GM12874 (cell line): ENCODE data around the gene TSPAN2.

Experiments used
- TF ChIP-seq, protein P1 (sequence below): IDR thresholded peaks from 2 replicates; pipeline ENCODE4 v1.5.1; 2011; ENCODE audit warnings: low read depth, mild to moderate bottlenecking, control low read depth, low read length, moderate library complexity; ENCODE audit not compliant: insufficient read depth

TSPAN2 gene

DNA sequence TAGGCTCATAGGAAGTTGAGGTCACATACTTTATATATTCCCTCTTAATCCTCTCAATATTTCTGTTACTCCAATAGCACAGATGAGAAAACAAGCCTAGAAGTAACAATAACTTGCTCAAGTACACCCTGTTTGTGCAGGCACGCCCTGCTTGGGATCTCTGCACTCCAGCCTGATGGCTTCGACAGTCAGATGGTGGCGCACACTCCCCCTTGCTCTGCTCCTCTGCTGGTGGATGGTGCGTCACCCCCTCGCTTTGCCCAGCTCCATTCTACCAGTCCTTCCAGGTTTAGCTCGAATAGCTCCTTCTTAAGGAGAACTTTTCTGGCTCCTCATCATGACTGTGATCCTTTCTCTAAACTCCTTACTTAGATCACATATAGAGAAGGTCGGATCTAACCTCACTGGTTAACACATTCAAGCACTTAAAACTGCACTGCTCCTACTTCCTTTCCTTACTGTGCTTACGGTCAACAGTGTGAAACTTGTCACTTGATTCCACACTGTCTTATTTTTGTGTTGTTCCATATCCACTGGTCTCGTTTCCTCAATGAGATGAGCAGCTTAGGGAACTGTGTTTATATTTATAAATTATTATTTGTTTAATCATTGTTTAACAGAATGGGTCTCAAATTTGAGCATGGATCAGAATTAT is 3.0 kb downstream of the TSPAN2 start:
- TF ChIP-seq, protein P1, sequence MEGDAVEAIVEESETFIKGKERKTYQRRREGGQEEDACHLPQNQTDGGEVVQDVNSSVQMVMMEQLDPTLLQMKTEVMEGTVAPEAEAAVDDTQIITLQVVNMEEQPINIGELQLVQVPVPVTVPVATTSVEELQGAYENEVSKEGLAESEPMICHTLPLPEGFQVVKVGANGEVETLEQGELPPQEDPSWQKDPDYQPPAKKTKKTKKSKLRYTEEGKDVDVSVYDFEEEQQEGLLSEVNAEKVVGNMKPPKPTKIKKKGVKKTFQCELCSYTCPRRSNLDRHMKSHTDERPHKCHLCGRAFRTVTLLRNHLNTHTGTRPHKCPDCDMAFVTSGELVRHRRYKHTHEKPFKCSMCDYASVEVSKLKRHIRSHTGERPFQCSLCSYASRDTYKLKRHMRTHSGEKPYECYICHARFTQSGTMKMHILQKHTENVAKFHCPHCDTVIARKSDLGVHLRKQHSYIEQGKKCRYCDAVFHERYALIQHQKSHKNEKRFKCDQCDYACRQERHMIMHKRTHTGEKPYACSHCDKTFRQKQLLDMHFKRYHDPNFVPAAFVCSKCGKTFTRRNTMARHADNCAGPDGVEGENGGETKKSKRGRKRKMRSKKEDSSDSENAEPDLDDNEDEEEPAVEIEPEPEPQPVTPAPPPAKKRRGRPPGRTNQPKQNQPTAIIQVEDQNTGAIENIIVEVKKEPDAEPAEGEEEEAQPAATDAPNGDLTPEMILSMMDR: no peak

DNA sequence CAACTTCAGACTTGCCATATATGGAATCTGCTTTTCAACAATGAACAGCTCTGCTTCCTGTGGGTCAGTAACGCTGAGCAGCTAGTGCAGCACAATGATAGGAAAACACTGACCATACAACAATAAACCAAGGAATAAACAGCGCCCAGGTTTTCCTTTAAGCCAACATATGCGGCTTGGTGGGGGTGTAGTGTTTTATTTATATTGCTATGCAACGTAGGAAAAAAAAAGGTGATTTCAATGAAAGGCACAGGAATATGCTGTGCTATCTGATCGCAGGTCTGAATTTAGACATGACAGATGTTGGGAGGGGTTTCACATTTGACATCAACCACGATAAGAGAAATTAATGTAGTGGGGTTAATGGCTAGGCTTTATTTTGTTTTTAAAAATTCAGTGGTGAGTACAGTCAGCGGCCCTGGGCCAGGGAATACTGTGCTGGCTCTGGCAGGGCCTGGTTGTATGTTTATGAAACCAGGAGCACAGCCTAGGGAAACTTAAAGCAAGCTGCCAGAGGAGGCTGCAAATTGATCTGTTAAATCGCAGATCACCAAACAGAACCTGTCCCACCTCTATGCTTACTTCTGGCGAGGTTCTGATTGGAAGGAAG is 4.3 kb downstream of the TSPAN2 start:
- TF ChIP-seq, protein P1: no peak

DNA sequence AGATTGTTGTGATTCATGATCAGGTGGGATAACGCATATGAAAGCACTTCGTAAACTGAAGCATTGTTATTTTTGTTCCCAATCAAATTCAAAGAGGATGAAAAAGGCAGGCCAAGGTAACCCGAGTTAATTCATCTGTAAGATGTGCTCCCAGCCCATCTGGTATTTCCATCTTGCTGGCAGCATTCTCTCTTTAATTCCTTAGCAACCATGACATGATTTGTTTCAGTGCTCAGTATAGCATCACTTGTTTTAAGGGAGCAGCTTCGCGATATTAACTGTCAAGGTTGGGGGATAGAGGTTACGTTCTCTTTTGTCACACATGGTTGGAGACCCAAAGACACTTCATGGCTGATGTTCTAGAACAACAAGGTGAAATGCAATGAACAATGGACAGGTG is 6.4 kb downstream of the TSPAN2 start:
- TF ChIP-seq, protein P1: no peak

DNA sequence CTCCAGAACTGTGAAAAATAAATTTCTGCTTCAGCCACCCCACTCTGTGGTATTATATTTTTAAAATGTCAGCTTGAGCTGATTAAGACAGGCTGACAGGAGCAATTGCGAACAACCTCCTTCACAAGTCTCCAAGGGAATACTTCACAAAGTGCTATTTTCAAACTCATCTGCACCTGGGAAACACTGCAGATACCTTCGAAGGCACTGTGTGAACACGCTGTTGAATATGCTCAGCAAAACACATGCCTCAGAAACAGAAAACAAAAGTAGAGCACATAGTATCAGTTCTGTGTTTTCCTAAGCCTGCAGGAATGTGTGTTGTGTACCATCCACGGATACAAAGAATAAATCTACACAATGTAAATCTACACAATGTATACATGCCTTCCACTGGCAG is 10.6 kb downstream of the TSPAN2 start:
- TF ChIP-seq, protein P1: no peak

DNA sequence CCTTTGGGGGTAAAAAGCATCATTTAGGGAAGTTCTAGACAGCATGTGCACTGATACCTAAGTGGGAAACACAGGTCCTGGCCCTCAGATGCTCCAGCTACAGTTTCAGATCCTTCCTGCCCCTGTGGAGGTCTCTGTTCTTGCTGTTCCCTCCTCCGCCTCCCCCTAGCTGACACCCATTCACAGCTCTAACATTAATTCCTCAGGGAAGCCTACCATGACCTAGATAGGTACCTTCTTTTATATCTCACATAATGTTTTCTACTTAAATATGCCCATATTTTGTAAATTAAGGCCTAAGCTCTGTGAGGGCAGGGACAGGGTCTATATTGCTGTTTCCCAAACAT is 11.3 kb downstream of the TSPAN2 start:
- TF ChIP-seq, protein P1: no peak

DNA sequence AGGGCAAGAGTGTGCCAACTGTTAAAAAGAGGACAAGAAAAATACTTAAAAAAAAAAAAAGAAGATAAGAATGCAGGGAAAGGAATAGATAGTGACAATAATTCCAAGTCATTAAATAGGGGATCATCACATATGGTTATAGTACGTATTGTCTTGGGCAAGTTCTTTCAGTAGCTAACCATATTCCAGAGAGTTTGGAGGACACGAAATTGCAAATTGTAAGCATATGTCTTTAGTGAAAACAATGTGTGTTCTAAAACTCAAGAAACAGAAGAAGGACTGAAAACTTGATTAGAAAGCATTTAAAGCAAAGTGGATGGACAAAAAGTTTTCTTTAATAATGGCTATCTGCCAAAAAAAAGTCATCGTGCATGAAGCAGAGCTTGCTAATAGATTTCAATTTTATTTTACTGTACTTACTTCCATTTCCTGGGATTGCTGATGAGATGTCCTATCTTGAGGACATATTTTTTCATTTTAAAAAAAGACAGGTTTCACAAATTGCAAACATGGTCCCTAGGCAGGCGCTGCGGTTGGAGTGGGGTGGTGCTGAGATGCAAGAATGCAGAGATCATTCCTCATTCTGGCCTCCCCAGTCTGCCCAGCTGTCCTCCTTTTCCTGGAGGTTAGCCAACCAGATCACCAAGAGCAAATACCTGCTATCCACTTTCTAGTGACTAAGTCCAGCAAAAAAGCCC is 11.9 kb downstream of the TSPAN2 start:
- TF ChIP-seq, protein P1: no peak

DNA sequence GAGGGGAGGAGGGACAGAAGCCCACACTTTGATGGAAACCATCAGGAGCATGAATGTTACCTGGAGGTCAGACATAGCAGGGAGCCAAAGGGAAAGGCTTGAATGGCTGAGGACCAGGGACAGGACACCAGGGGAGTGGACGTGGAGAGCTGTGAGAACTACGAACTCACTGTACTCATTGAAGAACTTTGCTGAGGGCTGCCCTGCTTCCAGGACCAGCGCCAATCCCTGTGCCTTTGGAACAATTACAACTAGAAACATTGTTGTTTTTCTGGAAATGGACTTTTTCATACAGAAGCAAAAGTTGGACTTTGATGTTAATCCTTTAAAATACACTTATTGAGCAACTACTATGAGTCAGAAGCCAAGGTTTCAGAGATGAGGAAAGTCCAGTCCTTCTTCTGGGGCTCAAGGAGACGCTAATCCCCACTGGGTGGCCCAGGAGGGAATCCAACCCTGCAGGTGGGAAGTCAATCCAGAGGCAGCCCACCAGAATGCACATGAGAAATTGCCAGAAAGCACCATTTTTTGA is 12.9 kb downstream of the TSPAN2 start:
- TF ChIP-seq, protein P1: no peak
